ENCODE measurements around the gene SPATA16.

- TF ChIP-seq RARB (CRISPR knock-in tag; IDR thresholded peaks at IDR 0.05) (no peak), BACH2 (CRISPR knock-in tag; IDR thresholded peaks at IDR 0.05; ENCODE audit: borderline replicate concordance) (no peak), ESRRG (CRISPR knock-in tag; IDR thresholded peaks at IDR 0.05) (no peak), CREB5 (CRISPR knock-in tag; IDR thresholded peaks at IDR 0.05; ENCODE audit: low read depth) (no peak), ZFP3 (CRISPR knock-in tag; IDR thresholded peaks at IDR 0.05) (no peak), GLIS3 (CRISPR knock-in tag; IDR thresholded peaks at IDR 0.05) (no peak), ZFP30 (CRISPR knock-in tag; IDR thresholded peaks at IDR 0.05) (no peak), ISL1 (CRISPR knock-in tag; IDR thresholded peaks at IDR 0.05) (no peak), ZC3H10 (CRISPR knock-in tag; IDR thresholded peaks at IDR 0.05) (no peak), PPARA (CRISPR knock-in tag; IDR thresholded peaks at IDR 0.05; ENCODE audit: borderline replicate concordance) (no peak), OSR1 (CRISPR knock-in tag; IDR thresholded peaks at IDR 0.05) (no peak), ZNF565 (CRISPR knock-in tag; conservative IDR thresholded peaks at IDR 0.05; ENCODE audit: low read depth) (no peak), TCF4 (CRISPR knock-in tag; IDR thresholded peaks at IDR 0.05; ENCODE audit: borderline replicate concordance) (no peak)
- TF ChIP-seq, protein P1, sequence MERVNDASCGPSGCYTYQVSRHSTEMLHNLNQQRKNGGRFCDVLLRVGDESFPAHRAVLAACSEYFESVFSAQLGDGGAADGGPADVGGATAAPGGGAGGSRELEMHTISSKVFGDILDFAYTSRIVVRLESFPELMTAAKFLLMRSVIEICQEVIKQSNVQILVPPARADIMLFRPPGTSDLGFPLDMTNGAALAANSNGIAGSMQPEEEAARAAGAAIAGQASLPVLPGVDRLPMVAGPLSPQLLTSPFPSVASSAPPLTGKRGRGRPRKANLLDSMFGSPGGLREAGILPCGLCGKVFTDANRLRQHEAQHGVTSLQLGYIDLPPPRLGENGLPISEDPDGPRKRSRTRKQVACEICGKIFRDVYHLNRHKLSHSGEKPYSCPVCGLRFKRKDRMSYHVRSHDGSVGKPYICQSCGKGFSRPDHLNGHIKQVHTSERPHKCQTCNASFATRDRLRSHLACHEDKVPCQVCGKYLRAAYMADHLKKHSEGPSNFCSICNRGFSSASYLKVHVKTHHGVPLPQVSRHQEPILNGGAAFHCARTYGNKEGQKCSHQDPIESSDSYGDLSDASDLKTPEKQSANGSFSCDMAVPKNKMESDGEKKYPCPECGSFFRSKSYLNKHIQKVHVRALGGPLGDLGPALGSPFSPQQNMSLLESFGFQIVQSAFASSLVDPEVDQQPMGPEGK (CRISPR knock-in tag; IDR thresholded peaks at IDR 0.05; ENCODE audit: borderline replicate concordance), result no peak
Observed at GRCh38 chr3:173030273-173030672, 110.8 kb downstream of the SPATA16 start.

All from SK-N-SH treated with all-trans-retinoic acid at 6 μM for 48 hours (cell line).